HFF-Myc (cell line): ENCODE results near the gene LPAR2.
"Not testable (repeated sequence)": the region's sequence is repeated elsewhere in the genome, so short reads cannot be mapped to it uniquely, and the experiment has no call there.

Experiments
- DNase-seq: peaks from one replicate; pipeline ENCODE4 v3.0.0-alpha.2; 2011; ENCODE audit warnings: low read depth; ENCODE audit errors: extremely low read depth
- H3K4me3 ChIP-seq: replicated peaks from 2 replicates; pipeline ENCODE4 v1.5.1; 2011; ENCODE audit warnings: low read depth, mild to moderate bottlenecking, control low read depth, low read length
- TF ChIP-seq, protein P1 (sequence below): IDR thresholded peaks from 2 replicates; pipeline ENCODE4 v1.5.1; 2012; ENCODE audit warnings: mild to moderate bottlenecking, low read depth, low read length, control low read depth; ENCODE audit errors: missing control alignments

Gene LPAR2

DNA sequence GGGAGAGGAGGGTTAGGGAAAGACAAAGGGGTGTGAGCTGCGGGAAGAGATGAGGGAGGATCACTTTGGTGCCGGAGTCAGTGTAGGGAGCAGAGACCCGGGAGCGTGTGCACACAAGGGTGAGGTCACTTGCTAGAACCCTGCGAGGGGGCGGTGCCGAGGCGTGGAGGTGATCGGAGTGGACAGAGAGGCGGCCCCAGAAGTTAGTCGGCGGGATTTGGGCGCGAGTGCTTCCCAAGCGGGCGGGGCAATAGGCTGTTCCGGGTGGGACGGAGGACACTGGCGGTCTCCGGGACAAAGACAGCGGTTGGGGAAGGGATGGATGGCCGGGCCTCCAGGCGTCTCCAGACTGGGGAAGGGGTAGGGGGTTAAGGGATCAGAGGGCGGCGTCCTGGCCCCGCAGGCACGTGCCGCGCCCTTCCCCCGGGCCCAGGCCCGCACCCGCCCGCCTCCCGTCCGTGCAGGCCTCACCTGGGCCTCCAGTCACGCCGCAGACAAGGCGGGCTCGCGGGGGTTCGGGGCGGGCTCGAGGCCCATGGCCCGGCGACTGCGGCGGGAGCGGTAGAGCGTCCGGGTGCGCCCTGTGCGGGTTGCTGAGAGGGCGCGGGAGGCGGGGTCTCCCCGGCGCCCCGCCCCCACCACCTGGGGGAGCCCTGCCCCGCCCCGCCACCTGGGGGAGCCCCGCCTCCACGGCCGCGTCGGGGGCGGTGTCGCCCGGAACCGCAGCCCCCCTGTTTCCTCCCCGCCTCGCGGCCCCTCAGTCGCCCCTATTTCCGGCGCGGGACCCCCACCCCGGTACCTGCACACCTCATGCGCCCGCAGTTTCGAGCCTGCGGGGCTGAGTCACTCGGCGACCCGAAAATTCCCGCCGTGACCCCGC lies at the start of gene LPAR2:
Gene LPAR2 (minus strand): TSS at position 600 of the 880 bp plus-strand sequence. CDS start 945 bp downstream, outside the sequence.
- TF ChIP-seq, protein P1, sequence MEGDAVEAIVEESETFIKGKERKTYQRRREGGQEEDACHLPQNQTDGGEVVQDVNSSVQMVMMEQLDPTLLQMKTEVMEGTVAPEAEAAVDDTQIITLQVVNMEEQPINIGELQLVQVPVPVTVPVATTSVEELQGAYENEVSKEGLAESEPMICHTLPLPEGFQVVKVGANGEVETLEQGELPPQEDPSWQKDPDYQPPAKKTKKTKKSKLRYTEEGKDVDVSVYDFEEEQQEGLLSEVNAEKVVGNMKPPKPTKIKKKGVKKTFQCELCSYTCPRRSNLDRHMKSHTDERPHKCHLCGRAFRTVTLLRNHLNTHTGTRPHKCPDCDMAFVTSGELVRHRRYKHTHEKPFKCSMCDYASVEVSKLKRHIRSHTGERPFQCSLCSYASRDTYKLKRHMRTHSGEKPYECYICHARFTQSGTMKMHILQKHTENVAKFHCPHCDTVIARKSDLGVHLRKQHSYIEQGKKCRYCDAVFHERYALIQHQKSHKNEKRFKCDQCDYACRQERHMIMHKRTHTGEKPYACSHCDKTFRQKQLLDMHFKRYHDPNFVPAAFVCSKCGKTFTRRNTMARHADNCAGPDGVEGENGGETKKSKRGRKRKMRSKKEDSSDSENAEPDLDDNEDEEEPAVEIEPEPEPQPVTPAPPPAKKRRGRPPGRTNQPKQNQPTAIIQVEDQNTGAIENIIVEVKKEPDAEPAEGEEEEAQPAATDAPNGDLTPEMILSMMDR, result no peak
- H3K4me3 ChIP-seq, result peak within 1 kb of the TSS; percentile 15
- no peak for DNase-seq

DNA sequence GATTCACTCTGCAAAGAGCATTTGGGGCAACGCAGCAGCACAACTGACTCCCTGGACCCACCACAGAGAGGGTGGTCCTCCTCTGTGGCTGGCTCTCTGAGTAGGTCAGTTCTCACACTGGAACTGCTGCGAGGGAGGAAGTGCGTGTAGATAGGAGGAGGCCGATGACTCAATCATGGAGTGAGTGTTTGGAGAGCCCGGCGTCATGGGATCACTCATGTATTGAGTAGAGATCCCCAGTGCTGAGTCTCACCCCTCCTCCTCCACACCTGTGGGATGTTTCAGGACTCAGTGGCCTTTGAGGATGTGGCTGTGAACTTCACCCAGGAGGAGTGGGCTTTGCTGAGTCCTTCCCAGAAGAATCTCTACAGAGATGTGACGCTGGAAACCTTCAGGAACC lies 49.6 kb upstream of the LPAR2 start:
- no peak for DNase-seq
- H3K4me3 ChIP-seq, result no peak overlapping the region
- TF ChIP-seq, protein P1, result no peak

DNA sequence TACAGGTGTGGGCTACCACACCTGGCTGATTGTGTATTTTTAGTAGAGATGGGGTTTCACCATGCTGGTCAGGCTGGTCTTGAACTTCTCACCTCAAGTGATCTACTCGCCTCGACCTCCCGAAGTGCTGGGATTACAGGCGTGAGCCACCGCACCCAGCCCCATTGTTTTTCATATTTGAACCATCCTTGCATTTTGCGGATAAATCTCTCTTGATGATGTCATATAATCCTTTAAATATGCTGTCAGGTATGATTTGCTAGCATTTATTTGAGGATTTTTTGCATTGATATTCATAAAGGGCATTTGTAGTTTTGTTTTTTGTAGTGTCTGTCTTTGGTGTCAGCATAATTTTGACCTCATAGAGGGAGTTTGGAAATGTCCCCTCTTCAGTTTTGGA lies 46.3 kb upstream of the LPAR2 start:
- TF ChIP-seq, protein P1, result no peak
- H3K4me3 ChIP-seq, result no peak overlapping the region
- DNase-seq, result no peak

DNA sequence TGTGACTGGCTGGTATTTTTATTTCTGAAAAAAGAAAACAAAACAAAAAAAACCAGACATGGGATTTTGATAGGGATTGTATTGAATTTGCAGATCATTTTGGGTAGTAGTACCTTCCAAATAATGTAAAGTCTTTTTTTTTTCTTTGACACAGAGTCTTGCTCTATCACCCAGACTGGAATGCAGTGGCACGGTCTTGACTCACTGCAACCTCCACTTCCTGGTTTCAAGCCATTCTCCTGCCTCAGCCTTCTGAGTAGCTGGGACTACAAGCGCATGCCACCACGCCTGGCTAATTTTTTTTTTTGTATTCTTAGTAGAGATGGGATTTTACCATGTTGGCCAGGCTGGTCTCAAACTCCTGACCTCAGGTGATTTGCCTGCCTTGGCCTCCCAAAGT lies 44.8 kb upstream of the LPAR2 start:
- DNase-seq, result no peak
- no peak overlapping the region for H3K4me3 ChIP-seq
- TF ChIP-seq, protein P1, result no peak

DNA sequence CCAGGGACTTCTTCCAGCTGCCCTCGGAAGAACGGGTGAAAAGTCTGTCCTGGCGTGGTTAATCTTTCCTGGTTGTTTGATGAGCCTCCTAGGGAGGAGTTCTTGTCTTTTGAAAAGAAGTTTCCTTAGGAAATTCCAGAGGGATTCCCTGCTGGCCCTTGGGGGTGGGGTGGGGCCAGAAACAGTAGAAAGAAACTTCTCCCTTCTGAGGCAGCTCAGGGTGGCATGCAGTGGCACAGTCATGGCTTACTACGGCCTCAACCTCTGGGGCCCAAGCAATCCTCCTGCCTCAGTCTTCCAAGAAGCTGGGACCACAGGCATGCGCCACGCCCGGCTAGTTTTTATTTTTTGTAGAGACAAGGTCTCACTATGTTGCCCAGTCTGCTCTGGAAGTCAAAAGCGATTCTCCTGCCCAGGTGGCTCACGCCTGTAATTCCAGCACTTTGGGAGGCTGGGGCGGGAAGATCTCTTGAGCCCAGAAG lies 42.1 kb upstream of the LPAR2 start:
- DNase-seq, result no peak
- peak overlapping the region; percentile 56 for H3K4me3 ChIP-seq
- TF ChIP-seq, protein P1, result no peak

DNA sequence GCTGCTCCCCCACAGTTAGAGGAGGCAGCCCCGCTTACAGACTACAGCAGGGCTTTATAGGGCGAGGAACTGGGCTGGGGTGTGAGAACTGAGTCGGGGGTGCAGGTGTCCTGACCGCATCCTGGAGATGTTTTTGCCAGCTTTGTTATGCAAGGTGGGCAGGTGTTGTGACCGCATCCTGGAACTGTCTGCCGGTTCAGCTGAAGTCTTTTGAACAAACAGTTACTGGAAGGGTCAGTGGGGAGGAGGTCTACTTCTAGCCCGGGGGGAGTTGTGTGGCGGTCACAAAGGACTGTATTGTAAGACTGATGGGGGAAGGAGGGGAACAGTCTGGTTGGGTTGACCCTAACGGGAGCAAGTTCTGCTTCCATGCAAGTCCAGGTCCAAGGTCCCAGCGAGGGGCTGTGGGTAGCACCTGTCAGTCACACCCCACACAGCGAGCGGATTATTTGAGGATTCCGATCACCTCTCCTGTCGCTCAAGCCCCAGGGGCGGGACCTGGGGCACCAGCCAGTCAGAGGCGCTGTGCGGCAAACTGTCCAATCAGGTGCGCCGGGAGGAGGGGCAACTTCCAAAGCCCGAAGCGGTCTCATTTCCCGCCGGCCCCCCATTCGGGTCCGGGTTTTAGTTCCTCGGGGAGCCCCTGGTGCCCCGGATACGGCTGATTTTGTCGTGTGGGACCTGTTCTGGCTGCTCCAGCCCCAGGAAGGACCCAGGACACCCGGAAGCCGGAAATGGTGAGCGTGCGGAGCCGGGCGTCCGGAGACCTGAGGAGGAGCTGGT lies 40.4 kb upstream of the LPAR2 start, which contains the start of gene ZNF101:
Gene ZNF101 (plus strand): TSS at position 610 of the 783 bp plus-strand sequence. CDS start 125 bp downstream, at position 735.
- DNase-seq, result peak; percentile 71
- TF ChIP-seq, protein P1, result no peak
- peak within 1 kb of the TSS; percentile 56 for H3K4me3 ChIP-seq

DNA sequence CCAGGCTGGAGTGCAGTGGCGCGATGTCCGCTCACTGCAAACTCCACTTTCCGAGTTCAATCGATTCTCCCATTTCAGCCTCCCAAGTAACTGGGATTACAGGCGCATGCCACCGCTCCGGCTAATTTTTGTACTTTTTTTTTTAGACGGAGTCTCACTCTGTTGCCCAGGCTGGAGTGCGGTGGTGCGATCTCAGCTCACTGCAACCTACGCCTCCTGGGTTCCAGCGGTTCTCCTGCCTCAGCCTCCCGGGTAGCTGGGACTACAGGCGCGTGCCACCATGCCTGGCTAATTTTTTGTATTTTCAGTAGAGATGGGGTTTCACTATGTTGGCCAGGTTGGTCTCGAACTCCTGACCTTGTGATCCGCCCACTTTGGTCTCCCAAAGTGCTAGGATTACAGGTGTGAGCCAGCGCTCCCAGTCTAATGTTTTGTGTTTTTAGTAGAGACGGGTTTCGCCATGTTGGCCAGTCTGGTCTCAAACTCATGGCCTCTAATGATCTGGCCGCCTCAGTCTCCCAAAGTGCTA lies 37.5 kb upstream of the LPAR2 start:
- not testable (repeated sequence) for DNase-seq

More for the DNA sequence above, 37.5 kb upstream of the LPAR2 start:
- H3K4me3 ChIP-seq, result not testable (repeated sequence)
